GM21619 (cell line): ENCODE results near the gene CAPN9.

Experiments used
- ATAC-seq: cut with Tn5 transposase; IDR thresholded peaks from one replicate; pipeline ENCODE4 v1.9.1; 2021; ENCODE audit not compliant: unreplicated experiment

The CAPN9 gene

DNA sequence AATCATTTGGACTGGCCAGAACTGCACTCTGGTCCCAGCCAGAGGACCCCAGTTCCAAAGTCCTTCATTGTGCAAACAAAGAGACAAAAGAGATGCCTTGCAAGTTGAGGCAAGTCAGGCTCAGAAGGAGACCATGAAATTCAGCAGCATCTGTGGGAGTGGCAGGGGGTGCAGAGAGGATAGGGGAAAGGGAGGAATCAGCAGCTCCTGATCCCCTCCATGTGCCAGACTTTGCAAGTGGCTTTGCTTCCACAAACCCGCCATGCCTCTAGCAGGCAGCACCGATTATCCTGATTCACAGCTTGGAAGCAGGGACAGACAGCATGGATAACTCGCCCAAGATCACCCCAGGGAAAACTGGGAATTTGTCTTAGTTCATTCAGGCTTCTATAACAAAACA is 2.1 kb upstream of the CAPN9 start:
- no peak for ATAC-seq

DNA sequence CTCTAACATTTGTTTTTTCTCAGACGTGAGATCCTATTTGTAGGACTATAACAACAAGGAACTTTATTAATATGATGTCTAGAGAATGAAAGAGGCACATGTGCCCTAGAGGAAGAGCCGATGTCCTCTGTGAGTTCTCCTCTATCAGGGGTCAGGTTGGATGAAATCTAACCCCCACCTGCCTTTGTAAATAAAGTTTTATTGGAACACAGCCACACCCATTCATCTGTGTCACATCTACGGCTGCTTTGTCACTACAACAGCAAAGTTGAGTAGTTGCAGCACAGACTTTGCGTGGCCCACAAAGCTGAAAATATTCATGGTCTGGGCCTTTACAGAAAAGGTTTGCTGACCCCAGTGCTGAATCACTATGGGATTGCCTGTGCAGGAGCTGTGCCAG is 571 bp upstream of the CAPN9 start:
- no peak for ATAC-seq

DNA sequence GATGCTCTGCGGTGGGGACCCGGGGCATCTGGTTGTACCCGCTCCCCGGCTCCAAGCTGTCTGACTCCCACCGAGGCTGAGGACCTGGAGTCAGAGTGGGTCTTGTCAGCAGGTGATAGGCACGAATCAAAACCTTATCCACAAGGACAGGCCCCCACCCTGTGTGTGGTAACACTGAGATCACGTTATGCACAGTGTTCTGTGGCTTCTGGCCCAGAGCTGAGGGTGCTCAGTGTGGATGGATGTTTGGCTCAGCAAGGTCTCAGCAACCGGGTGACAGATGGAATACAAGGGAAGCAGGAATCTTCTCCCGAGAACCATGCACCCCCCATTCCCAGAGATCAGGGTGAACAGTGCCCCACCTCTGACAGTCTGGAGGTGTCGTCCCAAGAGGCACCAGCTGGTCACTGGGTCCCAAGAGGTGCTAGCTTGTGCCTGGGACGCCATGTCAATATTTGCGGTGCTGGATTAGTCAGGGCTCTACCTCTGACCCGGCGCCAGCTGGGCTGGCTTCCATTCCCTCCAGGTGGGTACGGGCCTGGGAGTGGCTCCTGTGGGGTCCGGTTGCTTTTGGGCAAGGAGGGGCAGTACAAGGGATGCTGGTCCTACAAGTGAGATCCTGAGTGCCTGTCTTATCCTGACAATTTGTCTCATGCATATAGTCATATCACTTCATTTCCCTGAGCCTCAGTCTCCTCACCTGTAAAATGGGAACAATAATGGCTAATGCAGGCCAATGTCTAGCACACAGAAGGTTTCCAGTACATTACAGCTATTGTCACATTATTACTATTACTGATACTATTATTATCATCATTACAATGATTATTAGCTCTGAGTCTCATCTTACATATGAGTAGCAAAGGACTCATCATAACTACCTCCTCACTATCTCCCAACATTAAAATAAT is 957 bp downstream of the CAPN9 start:
- ATAC-seq: no peak

DNA sequence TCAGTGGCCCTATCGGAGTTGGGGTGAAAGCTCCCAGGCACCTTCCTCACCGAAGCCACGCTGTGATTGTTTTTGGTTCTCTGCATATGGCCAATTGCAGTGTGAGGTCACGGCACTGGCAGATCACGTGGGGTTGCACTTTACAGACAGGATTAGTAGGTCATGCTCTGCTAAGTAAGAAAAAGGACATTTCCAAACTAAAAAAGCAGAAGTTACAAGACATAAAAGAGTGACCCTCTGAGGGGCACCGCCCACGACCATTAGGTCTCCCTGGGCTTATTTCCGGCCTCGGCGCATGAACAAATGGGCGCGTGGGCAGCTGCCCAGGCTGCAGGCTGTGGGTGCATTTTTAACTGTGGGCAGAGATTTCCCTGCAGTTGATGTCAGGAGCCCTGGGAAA is 2.0 kb downstream of the CAPN9 start:
- no peak for ATAC-seq

DNA sequence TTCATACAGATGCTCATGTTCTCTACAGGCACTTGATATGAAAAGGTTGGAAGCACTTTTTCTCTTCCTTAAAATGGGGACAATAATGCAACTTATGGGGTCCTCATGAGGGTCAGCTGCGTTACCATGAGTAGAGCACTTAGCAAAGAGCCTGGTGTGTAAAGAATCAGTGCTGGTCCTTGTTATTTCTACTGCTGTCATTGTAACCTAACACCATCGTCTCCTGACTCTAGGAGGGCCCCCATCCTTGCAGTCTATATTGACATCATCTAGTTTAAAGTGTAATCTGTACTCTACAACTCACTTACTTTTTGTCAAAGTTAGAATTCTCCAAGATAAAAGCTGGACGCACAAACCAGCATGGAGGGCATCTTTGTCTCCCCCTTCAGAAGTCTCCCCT is 2.4 kb downstream of the CAPN9 start:
- no peak for ATAC-seq

DNA sequence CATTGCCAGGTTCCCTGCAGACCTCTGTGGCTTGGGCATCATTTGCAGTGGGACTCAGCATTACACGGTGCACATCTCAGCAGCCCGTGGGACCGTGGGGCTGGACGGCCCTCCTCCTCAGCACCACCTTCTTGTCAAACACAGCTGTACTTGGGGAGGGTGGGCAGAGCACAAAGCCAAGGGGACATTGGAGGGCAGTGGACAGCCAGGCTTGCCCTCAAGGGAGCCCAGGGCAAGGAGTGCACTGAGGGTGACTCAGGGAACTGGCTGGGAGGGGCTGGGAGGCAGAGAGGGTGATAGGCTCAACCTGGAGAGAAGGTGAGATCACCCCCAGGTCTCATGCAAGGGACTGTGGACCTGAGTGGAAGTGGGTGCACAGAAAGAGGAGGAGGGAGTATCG is 3.4 kb downstream of the CAPN9 start:
- ATAC-seq: no peak

DNA sequence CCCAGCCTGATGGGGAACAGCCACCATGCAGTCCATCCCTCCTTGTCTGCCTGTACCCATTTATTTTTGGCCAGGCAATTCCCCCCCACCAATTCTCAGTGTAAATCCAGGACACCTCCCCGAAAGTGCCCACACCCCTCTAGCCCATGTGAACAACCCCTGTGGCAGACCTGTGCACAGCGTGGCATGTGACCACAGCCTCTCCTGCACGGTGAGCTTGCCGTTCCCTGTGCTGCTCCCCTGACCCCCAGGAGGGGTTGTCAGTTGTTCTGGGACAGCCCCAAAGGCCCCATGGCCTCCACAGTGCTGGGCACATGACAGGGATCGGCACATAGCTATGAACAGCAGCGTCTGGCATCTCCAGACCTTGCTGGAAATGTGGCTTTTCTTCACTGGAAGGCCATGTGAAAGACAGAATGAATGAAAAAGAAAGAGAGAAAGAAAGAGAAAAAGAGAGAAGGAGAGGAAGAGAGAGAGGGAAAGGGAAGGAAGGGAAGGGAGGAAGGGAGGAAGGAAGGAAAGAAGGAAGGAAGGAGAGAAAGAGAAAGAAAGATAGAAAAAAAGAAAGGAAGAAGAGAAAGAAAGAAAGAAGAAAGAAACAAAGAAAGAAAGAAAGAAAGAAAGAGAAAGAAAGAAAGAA is 3.9 kb downstream of the CAPN9 start:
- no peak for ATAC-seq

DNA sequence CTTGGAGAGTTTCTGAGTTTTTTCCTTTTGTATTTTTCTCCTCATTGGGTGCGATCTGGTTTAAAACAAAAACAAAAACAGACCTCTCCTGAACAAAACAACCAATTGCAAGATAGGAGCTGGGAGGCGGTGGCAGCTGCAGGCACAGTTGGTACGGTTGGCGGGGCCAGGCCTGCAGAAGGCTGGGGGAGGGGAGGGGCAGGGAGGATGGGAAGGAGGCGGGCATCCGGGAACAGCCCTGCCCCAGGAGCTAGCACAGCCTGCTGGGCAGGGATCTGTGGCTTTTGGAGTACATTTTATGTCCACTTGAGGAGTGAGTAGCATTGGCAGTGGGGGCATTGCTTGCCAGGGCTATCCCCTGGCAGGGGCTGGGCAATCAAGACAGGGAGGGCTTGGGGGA is 5.2 kb downstream of the CAPN9 start:
- no peak for ATAC-seq

DNA sequence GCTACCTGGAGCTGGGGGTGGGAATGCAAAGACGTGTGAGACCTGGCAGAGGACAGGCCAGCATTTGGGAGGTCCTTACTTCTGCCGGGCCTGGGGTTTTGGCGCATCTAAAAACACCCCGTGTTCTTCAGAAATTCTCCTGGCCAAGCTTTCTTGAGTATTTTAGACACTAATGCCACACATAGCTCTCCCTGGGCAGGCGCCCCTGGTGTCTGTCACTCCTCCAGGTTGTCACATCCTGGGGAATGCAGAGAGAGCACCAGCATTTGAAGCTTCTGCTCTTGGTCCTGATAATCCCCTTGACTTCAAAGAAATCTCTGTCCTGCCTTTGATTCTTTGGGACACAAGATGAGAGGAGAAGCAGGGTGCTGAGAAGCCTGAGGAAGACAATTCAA is 6.0 kb downstream of the CAPN9 start:
- no peak for ATAC-seq

DNA sequence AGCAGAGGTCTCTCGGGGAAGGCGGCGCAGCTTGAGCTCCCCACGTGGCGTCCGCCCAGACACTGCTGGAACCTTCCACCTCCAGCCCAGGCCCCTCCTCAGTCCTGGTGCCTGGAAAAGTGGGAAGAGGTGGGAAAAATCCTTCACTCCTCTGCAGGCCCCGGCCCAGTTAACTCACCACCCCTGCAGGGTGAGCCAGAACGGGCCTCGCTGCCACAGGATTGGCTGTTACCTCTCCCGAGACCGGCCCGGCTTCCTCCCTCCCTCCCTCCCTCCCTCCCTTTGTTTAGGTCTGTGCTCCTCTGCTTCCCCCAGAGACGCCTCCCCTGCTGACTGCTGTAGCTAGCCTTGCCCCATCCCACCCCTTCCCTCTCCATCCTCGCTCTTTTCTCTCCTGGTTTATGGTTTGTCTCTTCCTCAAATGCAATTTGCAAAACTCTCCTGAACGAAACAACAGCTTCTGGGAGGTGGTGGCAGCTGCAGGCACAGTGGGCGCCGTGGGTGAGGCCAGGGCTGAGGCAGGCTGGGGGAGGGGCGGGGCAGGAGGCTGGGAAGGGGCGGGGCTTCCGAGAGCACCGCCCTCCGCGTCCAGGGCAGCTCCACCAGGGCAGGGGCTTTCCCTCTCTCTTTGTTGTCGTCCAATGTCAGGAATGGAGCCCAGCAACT is 6.5 kb downstream of the CAPN9 start:
- no peak for ATAC-seq

DNA sequence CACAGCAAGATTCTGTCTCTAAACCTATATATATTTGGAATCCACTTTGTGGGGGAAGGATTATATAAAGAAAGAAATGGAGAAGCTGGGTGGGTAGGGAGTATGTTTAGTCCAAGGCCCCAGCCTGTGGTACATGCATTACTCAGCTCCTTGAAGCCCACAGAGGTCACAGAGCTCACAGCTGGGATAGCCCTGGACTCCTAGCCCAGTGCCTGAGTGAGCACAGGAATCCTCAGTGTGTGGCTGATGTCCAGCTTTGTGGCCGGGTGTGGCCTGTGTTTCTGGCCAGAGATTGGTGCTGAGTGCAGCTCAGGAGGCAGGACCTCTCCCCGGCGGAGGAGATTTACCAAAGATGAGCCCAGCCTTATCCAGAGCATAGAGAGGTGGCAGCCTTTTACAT is 7.6 kb downstream of the CAPN9 start:
- no peak for ATAC-seq

DNA sequence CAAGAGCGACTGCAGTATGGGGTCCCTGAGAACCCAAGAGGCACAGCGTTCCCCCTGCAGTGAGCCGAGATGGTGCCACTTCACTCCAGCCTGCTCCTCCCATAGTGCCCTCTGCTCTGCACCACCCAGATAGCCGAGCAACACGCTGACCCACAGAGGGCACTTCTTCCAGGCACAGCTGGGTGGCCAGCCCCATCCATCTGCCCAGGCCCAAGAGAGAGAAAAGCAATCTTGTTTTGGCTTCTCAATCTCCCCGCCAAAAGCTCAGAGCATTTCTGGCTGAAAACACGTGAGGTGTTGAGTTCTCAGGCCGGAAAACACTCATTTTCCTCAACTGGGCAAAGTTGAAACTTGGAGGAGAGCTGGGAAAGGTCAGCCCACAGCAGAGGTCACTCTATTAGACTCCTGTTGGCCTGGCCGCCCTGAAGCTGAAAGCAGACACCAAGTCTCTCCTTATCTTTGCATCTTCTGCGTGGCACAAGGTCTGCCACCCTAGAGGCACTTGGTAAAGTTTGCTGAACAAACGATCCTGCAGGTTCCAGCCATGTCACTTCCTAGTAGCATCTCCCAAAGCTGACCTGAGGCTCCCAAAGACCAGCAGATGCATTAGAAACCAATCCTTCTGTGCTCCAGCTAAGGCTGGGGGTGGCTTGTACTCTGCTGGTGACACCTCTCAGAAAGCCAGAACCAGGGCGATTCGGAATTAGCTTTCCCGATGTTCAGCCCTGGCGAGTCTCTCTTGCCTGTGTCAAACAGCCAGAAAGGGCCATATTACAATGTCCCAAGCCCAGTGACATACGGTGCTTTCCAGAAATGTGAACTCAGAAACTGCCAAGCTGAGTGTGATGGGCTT is 10.9 kb downstream of the CAPN9 start:
- ATAC-seq: no peak

DNA sequence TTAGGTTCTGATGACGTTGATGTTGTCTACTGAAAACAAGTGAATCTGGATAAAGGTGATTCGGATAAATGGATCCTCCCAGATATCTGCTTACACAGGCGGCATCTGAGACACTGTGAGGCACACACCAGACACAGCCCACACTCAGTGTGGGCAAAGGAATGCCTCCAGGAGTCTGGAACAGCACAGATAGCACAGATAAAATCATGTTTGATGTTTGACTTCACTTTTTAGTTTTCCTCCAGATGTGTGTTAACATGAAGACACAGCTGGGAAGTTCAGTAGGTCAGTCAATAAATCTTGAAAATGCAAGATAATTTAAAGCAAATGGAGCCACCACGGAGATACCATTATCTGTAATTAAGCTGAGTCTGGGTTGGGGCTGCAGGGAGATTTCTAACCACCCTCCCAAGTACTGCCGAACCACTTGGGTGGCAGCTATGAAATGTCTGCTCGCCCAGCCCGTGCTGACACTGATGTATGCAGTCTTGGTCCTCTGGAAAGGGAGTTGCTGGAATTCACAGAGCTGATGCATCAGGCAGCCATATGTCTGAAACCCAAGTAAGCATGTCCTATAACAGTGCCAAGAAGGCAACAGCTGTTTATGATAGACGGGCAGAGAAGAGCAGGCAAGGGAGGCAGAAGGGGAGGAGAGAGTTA is 11.7 kb downstream of the CAPN9 start:
- ATAC-seq: no peak

DNA sequence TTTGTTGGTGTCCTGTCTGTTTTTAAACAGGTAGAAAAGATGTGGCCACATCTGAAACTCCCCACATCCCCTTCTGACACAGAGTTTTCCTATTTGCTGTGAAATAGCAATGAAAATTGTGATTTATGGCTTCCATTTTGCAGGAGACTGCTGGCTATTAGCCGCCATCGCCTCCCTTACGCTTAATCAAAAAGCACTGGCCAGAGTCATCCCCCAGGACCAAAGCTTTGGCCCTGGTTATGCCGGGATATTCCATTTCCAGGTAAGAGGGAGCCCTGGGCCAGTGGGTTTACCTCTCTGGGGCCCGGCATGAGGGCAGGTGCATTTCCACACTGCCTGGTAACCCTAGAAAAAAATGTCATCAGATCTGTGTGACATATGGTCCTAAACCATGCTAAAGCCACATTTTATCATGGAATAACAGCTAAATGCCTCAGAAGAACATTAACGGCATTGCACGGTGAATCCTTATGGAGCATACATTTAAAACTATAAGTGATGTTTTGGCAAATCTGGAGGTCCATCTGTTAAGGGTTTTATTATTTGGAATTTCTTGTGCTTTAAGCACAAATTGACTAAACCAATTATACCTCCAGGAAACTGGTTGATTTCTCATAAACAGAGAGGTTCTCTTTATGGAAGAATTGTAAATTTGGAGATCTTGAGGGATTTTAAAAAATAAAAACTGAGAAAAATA is 12.3 kb downstream of the CAPN9 start:
- ATAC-seq: no peak

DNA sequence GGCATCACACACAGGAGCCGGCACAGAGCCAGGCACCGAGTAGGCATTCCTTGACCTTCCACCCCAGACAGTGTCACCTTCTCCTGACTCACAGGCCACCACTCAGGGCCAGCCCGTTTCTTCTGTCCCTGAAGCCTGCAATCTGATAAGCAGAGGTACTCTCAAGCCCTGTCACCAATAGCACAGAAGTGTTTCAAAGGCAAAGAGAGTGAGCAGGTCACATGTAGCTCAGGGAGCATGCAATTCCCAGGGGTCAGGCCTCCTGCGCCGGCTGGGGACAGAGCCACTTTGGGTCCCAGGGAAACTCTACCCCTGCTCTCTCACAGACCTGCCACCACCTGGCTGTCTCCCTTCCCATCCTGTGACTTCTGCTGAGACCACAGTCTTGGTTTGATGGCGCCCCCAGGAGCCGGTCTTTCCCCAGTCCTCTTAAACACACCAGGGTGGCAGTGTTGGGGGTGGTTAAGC is 13.2 kb downstream of the CAPN9 start:
- ATAC-seq: no peak

DNA sequence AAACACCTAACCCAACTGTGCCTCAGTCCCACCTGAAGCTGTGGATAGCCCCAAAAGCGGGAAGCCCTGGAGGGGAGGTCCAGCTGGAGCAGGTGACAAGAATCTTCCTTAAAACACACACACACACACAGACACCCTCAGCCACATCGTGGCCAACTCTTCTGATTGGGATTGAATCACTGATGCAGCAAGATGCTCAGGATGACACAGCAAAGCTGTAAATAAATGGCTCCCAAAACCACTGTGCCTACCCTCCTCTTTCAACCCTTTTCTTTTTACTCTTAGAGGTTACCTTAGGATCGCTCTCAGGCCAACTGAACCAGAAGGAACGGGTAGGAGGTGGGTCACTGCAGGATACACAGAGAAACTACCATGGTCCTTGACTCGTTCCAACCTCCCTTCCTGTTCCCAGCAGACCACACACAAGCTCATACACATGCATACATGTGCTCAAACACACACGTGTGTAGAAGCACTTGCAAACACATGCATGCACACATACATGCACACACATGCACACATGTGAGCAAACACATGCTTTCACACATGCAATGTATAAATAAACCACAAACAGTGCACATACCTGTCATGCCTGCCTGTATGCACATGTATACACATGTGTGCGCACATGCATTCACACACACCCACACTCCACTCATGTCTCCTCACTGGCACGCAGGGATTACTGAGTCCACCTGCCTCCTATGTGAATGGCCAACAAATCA is 14.4 kb downstream of the CAPN9 start:
- ATAC-seq: no peak

DNA sequence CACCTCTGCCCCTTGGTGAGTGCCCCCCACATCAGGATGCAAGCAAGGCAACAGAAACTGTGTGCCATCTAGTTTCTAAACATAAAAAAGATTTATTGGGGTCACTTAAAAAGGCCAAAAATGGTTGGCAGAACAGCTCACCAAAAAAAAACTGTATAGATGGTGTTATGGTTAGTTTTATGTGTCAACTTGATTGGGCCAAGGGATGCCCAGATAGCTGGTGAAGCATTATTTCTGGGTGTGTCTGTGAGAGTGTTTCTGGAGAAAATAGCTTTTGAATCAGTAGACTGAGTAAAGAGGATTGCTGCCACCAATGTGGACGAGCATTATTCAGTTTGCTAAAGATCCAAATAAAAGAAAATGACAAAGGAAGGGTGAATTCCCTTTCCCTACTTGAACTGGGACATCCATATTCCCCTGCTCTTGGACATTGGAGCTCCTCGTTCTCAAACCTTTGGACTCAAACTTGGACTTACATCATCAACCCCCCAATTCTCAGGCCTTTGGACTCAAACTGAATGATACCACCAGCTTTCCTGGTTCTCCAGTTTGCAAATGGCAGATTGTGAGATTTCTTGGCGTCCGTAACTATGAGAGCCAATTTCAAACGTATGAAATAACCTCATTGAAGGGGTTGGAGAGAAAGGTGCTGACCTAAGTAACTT is 16.9 kb downstream of the CAPN9 start:
- ATAC-seq: no peak

DNA sequence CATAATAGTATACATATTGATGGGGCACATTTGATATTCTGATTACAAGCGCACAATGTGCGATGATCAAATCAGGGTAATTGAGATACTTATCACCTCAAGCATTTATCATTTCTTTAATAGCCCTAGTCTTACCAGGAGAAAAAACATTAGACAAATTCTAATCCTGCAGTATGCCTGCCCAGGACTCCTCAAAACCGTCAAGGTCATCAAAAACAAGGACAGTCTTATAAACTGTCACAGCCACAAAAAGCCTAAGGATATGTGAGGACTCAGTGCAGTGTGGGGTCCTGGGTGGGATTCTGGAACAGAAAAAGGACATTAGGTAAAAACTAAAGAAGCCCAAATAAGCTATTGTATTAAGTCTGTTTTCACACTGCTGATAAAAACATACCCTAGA is 19.1 kb downstream of the CAPN9 start:
- ATAC-seq: no peak
